Activated naive CD4-positive, alpha-beta T cell treated with anti-CD3 and anti-CD28 coated beads, Interleukin-2, amount 10 ng/mL, durations not matched to agents 7 days and 5 days (primary cell): Measurements from ENCODE around the gene KCNMA1.
"Not testable (repeated sequence)": the region's sequence is repeated elsewhere in the genome, so short reads cannot be mapped to it uniquely, and the experiment has no call there.

Source experiments
- CTCF ChIA-PET: fragments of 350-600 bp; sonication (Branson Sonifier 250); formaldehyde crosslinking; loops from one replicate; lab custom pipeline; 2021; ENCODE audit warnings: antibody characterized with exemption; lab: Charles Lee
- DNase-seq: peaks from one replicate; pipeline ENCODE4 v3.0.0-alpha.2; 2020
- H3K27ac Mint-ChIP-seq: one replicate; pipeline ENCODE4 v1.8.0; 2021; ENCODE audit warnings: mild to moderate bottlenecking, moderate library complexity, mixed read lengths
- H3K27me3 Mint-ChIP-seq: one replicate; pipeline ENCODE4 v1.8.0; 2021; ENCODE audit warnings: mild to moderate bottlenecking, mixed read lengths
- H3K36me3 Mint-ChIP-seq: one replicate; pipeline ENCODE4 v1.8.0; 2021; ENCODE audit warnings: mixed read lengths
- H3K4me1 Mint-ChIP-seq: one replicate; pipeline ENCODE4 v1.8.0; 2021; ENCODE audit warnings: mixed read lengths
- H3K4me3 Mint-ChIP-seq: one replicate; pipeline ENCODE4 v1.8.0; 2021; ENCODE audit warnings: mild to moderate bottlenecking, moderate library complexity, mixed read lengths
- H3K9me3 Mint-ChIP-seq: one replicate; pipeline ENCODE4 v1.8.0; 2021; ENCODE audit warnings: mixed read lengths

KCNMA1 gene

GRCh38 chr10:77531441-77532001, 106.1 kb downstream of the KCNMA1 start:
- no peaks in the 10 kb centered on the region for H3K4me1 Mint-ChIP-seq
- H3K27ac Mint-ChIP-seq, result no peak overlapping the region
- H3K36me3 Mint-ChIP-seq, result no peaks in the 10 kb centered on the region
- CTCF ChIA-PET, result no interaction called here
- H3K4me3 Mint-ChIP-seq, result no peak overlapping the region
- no peak for DNase-seq
- H3K9me3 Mint-ChIP-seq, result no peaks in the 10 kb centered on the region
- H3K27me3 Mint-ChIP-seq, result no peaks in the 10 kb centered on the region

- CTCF ChIA-PET, result interaction anchor here (0.5 kb wide), 1 partner anchor 52 kb away, joined by 3 read pairs; no protein-coding TSS in a partner anchor
- H3K36me3 Mint-ChIP-seq, result no peaks in the 10 kb centered on the region
These were observed 107.6 kb downstream of the KCNMA1 start for GRCh38 chr10:77530011-77530410.

GRCh38 chr10:77529050-77529576, 108.5 kb downstream of the KCNMA1 start:
- H3K4me3 Mint-ChIP-seq, result no peak overlapping the region
- no peaks in the 10 kb centered on the region for H3K9me3 Mint-ChIP-seq
- H3K4me1 Mint-ChIP-seq, result no peaks in the 10 kb centered on the region
- CTCF ChIA-PET, result interaction anchor here (0.5 kb wide), 1 partner anchor 52 kb away, joined by 3 read pairs; no protein-coding TSS in a partner anchor
- no peaks in the 10 kb centered on the region for H3K27me3 Mint-ChIP-seq
- DNase-seq, result no peak
- no peak overlapping the region for H3K27ac Mint-ChIP-seq
- no peaks in the 10 kb centered on the region for H3K36me3 Mint-ChIP-seq

More at GRCh38 chr10:77530011-77530410, 107.6 kb downstream of the KCNMA1 start:
- no peak for DNase-seq
- no peak overlapping the region for H3K27ac Mint-ChIP-seq
- H3K9me3 Mint-ChIP-seq, result no peaks in the 10 kb centered on the region
- H3K4me1 Mint-ChIP-seq, result no peaks in the 10 kb centered on the region
- H3K27me3 Mint-ChIP-seq, result no peaks in the 10 kb centered on the region
- H3K4me3 Mint-ChIP-seq, result no peak overlapping the region

DNA sequence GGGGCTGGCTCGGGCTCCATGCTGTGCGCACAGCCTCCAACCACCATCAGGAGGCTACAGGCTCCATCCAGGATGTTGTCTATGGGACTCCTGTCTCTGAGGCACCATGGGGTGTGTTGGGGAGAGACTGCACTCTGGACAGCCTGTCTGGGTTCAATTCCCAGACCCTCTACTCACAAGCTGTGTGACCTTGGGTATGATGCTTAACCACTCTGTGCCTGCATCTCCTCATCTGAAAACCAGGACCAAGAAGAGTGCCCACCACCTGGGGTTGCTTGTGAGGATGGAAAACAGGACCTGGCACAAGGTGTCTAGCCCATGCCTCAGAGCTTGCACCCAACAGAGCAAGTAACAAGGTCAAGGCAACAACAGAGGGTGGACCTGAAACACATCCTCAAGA, 109.8 kb downstream of the KCNMA1 start:
- Mint-ChIP-seq H3K9me3 (no peaks in the 10 kb centered on the region), H3K27ac (no peak overlapping the region), H3K4me1 (no peaks in the 10 kb centered on the region), H3K27me3 (no peaks in the 10 kb centered on the region), H3K36me3 (no peaks in the 10 kb centered on the region), H3K4me3 (no peak overlapping the region)
- DNase-seq, result no peak
- CTCF ChIA-PET, result no interaction called here

DNA sequence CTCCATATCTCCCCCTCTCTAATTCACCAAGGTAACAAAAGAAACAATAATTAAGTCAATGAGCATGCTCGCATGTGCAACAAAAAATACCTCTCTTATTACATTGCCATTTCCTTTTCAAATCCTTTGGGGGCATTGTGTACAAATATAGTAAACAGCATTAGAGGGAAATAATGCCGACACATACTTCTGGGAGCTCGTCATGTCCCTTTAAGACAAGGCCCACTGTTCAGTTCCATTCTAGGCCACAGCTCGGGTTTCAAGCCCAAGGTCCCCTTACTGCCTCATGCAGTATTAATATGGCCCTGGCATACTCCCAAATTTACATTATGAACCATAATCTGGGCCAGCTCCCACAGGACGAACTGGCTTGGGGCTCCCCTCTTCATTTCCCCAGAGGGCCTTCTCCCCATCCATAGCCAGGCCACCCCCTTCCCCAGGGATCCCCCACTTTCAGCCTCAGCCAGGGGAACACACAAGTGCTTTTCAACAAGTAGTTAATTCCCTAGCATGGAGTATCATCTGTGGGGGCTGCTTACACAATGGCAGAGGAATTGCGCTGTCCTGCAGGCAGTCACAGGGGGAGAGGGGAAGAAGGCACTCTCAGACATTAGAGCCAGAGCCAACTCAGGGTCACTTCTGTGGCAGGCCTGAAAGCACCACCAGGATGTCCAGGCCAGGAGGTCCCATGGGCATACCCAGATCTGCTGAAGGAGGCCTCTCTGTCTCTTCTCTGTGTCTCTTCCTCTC, 110.6 kb downstream of the KCNMA1 start:
- no peak for DNase-seq
- H3K9me3 Mint-ChIP-seq, result no peaks in the 10 kb centered on the region
- H3K36me3 Mint-ChIP-seq, result no peaks in the 10 kb centered on the region
- H3K27ac Mint-ChIP-seq, result no peak overlapping the region
- H3K4me3 Mint-ChIP-seq, result no peak overlapping the region
- CTCF ChIA-PET, result no interaction called here
- H3K4me1 Mint-ChIP-seq, result no peaks in the 10 kb centered on the region
- H3K27me3 Mint-ChIP-seq, result no peaks in the 10 kb centered on the region

DNA sequence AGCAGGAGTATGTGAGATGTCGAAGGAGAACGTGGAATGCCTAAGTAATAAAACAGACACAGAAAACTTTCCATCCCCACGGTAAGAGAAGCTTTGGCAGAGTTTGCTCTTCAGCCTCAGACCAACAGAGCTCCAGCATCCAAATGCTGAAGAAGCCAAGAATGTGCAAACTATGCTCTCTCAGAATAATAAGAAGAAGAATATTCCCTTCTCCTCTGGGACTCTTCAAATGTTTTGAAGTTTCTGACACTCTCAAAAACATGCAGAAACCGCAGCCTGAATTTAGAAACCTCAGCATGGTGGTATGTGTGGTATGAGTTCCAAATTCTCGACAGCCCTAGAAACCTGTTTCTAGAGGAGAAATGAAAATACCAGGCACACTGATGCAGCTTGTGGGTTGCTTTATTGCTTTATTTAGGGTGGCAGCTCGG, 113.3 kb downstream of the KCNMA1 start:
- H3K27ac Mint-ChIP-seq, result no peak overlapping the region
- no peaks in the 10 kb centered on the region for H3K4me1 Mint-ChIP-seq
- H3K27me3 Mint-ChIP-seq, result no peaks in the 10 kb centered on the region
- peaks cover 4% of the 10 kb centered on the region for H3K9me3 Mint-ChIP-seq
- no peak overlapping the region for H3K4me3 Mint-ChIP-seq
- no peaks in the 10 kb centered on the region for H3K36me3 Mint-ChIP-seq
- DNase-seq, result no peak
- CTCF ChIA-PET, result interaction anchor here (0.6 kb wide), 1 partner anchor 271 kb away, joined by 3 read pairs; no protein-coding TSS in a partner anchor

DNA sequence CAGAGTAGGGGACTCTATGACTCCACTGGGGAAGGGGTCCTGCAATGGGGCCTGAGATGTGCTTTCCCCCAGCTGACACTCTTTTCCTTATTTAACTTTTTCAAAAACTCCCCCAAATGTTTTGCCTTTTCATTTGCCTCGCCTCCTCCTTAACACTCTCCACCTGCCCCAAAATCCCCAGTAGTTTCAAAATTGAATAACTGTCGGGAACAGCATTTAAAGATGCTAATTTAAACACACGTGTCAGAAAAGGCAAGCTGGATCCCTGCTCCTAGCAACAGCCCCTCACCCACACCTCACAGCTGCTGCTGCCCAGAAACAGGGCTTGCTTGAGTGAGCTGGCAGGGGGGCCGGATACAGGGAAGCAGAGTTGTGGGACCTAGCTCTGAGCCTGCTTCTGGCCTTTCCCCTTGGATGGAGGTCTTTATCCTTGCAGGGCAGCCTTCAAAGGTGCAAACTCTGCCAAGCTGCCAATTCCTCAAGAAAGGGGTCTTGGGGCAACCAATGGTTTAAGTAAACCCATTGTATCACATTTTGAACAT, 115.3 kb downstream of the KCNMA1 start:
- CTCF ChIA-PET, result interaction anchor here (0.9 kb wide), 1 partner anchor 51 kb away, joined by 3 read pairs; no protein-coding TSS in a partner anchor
- H3K4me3 Mint-ChIP-seq, result no peak overlapping the region
- peaks cover 3% of the 10 kb centered on the region for H3K27me3 Mint-ChIP-seq
- peaks cover 4% of the 10 kb centered on the region for H3K9me3 Mint-ChIP-seq
- no peaks in the 10 kb centered on the region for H3K36me3 Mint-ChIP-seq
- no peak overlapping the region for H3K27ac Mint-ChIP-seq
- DNase-seq, result no peak
- no peaks in the 10 kb centered on the region for H3K4me1 Mint-ChIP-seq

GRCh38 chr10:77520995-77521394, 116.6 kb downstream of the KCNMA1 start:
- CTCF ChIA-PET, result no interaction called here
- H3K36me3 Mint-ChIP-seq, result no peaks in the 10 kb centered on the region
- H3K4me1 Mint-ChIP-seq, result no peaks in the 10 kb centered on the region

DNA sequence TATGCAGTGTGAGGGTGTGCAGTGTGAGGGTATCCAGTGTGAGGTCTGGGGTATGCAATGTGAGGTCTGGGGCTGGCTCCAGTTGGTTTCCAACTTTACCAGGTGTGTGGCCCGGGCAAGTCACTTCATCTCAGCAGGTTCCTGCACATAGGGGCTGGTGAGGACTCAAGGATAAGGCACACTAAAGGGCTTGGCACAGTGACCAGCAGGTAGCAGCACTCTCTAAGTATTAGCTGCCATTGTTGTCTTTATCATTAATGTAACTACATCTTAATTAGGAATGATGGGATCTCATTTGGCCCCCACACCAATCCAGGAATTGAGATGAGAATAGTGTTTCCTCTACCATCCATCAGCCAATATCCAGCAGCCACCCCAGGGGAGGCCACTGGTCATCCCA, 117.3 kb downstream of the KCNMA1 start:
- no peaks in the 10 kb centered on the region for H3K4me1 Mint-ChIP-seq
- H3K27ac Mint-ChIP-seq, result no peak overlapping the region
- no peaks in the 10 kb centered on the region for H3K36me3 Mint-ChIP-seq
- H3K27me3 Mint-ChIP-seq, result peaks cover 3% of the 10 kb centered on the region
- DNase-seq, result no peak
- H3K4me3 Mint-ChIP-seq, result no peak overlapping the region
- peaks cover 4% of the 10 kb centered on the region for H3K9me3 Mint-ChIP-seq
- CTCF ChIA-PET, result no interaction called here

More at GRCh38 chr10:77520995-77521394, 116.6 kb downstream of the KCNMA1 start:
- no peak for DNase-seq
- H3K27me3 Mint-ChIP-seq, result peaks cover 3% of the 10 kb centered on the region
- no peak overlapping the region for H3K27ac Mint-ChIP-seq
- H3K4me3 Mint-ChIP-seq, result no peak overlapping the region
- H3K9me3 Mint-ChIP-seq, result peaks cover 4% of the 10 kb centered on the region

GRCh38 chr10:77519791-77520190, 117.8 kb downstream of the KCNMA1 start:
- DNase-seq, H3K27me3 Mint-ChIP-seq, H3K27ac Mint-ChIP-seq, H3K9me3 Mint-ChIP-seq, H3K4me3 Mint-ChIP-seq, H3K4me1 Mint-ChIP-seq, CTCF ChIA-PET, H3K36me3 Mint-ChIP-seq: not testable (repeated sequence)

GRCh38 chr10:77518910-77519274, 118.7 kb downstream of the KCNMA1 start:
- CTCF ChIA-PET, result no interaction called here
- Mint-ChIP-seq H3K27ac (no peak overlapping the region), H3K9me3 (peaks cover 4% of the 10 kb centered on the region), H3K4me3 (no peak overlapping the region), H3K27me3 (peaks cover 3% of the 10 kb centered on the region), H3K4me1 (no peaks in the 10 kb centered on the region), H3K36me3 (no peaks in the 10 kb centered on the region)
- no peak for DNase-seq

GRCh38 chr10:77518241-77518909, 119.2 kb downstream of the KCNMA1 start:
- CTCF ChIA-PET, result no interaction called here
- H3K36me3 Mint-ChIP-seq, result no peaks in the 10 kb centered on the region
- H3K4me3 Mint-ChIP-seq, result no peak overlapping the region
- no peaks in the 10 kb centered on the region for H3K4me1 Mint-ChIP-seq
- peaks cover 3% of the 10 kb centered on the region for H3K27me3 Mint-ChIP-seq
- peaks cover 4% of the 10 kb centered on the region for H3K9me3 Mint-ChIP-seq
- H3K27ac Mint-ChIP-seq, result no peak overlapping the region
- no peak for DNase-seq

GRCh38 chr10:77516575-77516974, 121.0 kb downstream of the KCNMA1 start:
- peaks cover 4% of the 10 kb centered on the region for H3K9me3 Mint-ChIP-seq
- no peak for DNase-seq
- no peak overlapping the region for H3K27ac Mint-ChIP-seq
- H3K4me3 Mint-ChIP-seq, result no peak overlapping the region
- H3K36me3 Mint-ChIP-seq, result no peaks in the 10 kb centered on the region
- H3K27me3 Mint-ChIP-seq, result peaks cover 3% of the 10 kb centered on the region
- CTCF ChIA-PET, result no interaction called here
- H3K4me1 Mint-ChIP-seq, result no peaks in the 10 kb centered on the region

DNA sequence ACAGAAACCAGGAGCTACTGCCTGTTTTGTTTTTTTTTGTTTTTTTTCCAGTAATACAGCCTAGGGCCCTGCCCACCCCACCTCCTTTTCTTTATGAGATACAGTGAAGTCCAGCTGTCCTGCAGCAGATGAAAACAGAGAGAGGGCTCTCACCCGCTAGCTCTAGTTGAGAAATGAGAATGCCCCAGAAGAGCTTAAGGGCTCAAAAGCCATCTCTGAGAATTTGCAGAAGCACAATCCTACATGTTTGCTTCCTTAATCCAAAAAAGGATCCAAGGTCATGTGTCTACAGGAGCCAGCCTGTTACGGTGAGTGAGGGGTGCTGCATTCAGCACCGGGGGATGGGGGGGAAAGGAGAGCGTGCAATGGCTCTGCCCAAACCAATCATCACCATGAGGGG, 122.7 kb downstream of the KCNMA1 start:
- CTCF ChIA-PET, result no interaction called here
- Mint-ChIP-seq H3K36me3 (no peaks in the 10 kb centered on the region), H3K4me3 (no peak overlapping the region), H3K27ac (no peak overlapping the region), H3K27me3 (peaks cover 3% of the 10 kb centered on the region), H3K4me1 (no peaks in the 10 kb centered on the region), H3K9me3 (peaks cover 3% of the 10 kb centered on the region)
- no peak for DNase-seq
